GM12875 (cell line): ENCODE data around the gene RGMB.

Experiments
- H3K4me3 ChIP-seq: one replicate; pipeline ENCODE4 v1.5.1; 2011; ENCODE audit warnings: low read depth, low read length, control low read depth
- TF ChIP-seq, protein P1 (sequence below): IDR thresholded peaks from 2 replicates; pipeline ENCODE4 v1.5.1; 2011; ENCODE audit warnings: low read depth, mild to moderate bottlenecking, control low read depth, inconsistent platforms, low read length, moderate library complexity, borderline replicate concordance; ENCODE audit not compliant: insufficient read depth

The RGMB gene

DNA sequence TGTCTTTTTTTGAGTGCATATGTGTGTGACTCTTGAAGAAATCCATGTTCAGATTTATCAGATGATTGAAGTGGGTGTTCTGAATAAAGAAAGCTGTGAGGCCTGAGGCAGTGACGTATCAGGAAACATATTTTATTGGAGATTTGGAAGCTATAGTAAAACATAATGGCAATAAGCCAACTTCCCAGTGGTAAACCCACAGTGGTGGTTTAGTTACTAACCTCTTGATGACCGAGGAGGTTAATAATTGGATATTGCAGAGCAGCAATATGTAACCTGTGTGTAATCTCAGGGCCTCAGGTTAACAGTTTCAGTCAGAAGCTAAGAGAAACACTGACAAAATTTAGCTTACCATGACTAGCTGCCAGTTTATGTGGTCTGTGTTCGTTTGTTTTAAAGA is 6.9 kb downstream of the RGMB start:
- TF ChIP-seq, protein P1, sequence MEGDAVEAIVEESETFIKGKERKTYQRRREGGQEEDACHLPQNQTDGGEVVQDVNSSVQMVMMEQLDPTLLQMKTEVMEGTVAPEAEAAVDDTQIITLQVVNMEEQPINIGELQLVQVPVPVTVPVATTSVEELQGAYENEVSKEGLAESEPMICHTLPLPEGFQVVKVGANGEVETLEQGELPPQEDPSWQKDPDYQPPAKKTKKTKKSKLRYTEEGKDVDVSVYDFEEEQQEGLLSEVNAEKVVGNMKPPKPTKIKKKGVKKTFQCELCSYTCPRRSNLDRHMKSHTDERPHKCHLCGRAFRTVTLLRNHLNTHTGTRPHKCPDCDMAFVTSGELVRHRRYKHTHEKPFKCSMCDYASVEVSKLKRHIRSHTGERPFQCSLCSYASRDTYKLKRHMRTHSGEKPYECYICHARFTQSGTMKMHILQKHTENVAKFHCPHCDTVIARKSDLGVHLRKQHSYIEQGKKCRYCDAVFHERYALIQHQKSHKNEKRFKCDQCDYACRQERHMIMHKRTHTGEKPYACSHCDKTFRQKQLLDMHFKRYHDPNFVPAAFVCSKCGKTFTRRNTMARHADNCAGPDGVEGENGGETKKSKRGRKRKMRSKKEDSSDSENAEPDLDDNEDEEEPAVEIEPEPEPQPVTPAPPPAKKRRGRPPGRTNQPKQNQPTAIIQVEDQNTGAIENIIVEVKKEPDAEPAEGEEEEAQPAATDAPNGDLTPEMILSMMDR: no peak

DNA sequence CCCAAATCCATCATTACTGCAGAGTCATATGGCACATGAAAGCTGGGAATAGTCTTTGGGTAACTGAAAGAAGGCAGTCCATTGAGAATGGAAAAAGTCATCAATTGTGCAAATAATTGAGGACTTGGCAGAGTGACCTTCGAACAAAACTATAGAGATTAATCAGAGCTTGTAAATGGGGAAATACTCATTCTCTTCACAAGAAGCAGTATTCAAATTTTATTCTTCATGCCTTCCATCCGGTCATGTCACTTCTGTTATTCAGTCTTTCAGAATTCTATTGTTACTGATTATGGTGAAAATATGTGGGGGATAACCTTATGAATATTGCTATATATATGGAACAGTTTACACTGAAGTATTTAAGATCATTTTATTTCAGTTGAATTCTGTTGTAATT is 8.1 kb downstream of the RGMB start:
- no peak overlapping the region for H3K4me3 ChIP-seq
- TF ChIP-seq, protein P1: no peak

More for the DNA sequence above, 6.9 kb downstream of the RGMB start:
- H3K4me3 ChIP-seq: no peak overlapping the region

DNA sequence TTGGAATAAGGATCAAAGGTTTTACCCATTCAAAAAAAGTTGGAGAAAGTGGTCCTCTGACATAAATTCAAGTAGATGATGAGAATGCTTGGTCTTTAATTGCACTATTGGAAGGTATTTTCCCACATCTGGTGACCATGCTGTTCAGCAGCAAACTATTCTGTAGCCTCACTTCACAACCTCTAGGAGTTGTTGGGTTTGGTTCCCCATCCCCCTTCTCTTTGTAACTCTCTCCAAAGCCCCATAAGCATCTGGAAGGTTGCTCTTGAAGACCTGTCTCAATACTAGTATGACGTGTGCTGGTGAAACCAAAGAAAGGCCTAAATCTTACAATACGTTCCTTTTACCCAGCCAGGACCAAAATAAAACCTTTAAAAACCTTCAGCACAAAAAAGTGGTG is 8.5 kb downstream of the RGMB start:
- TF ChIP-seq, protein P1: no peak
- no peak overlapping the region for H3K4me3 ChIP-seq

DNA sequence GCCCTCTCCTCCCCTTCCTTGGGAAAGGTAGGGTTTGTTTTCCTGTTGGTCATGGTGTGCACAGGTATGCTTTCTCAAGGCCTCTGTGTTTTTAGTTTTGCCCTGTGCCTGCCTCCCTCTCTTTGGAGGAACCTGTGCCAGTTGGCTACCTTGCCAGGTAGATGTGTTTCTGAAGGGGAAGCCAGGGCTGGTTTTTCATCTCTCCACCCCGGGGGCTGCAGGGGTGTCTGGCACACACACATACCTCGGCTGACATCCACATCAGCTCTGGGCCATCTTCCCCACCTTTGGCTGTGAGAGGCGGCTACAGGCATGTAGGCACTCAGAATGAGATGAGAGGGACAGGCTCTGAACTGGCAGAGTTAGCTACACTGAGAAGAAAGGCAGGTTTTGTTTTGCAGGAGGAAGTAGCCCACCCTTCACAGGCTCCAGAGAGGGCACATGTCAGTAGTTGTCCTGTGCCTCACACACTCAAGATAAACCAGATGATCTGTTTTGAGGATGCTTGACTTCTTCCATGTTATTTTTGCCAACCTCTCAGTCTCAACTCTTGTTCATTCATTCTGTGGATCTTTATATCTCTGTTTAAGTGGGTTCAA is 9.7 kb downstream of the RGMB start:
- TF ChIP-seq, protein P1: no peak
- no peak overlapping the region for H3K4me3 ChIP-seq

DNA sequence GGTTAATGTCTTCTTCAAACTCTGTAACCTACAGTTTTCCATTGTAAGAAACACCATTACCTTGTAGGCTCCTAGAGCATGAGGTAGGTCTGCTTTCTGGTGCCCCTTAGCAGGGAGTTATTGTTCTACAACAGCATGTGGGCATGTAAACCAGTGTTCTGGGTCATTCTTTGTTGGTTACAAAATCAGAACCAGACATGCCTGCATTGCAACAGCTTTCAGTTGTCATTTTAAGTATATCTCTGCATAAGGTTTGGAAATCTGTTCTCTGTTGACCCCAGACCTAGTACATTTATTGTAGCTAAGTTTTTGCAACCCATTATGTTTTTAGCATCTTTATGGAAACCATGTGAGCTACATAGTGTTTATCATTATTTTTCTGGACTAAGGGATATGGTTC is 10.9 kb downstream of the RGMB start:
- no peak overlapping the region for H3K4me3 ChIP-seq
- TF ChIP-seq, protein P1: no peak

DNA sequence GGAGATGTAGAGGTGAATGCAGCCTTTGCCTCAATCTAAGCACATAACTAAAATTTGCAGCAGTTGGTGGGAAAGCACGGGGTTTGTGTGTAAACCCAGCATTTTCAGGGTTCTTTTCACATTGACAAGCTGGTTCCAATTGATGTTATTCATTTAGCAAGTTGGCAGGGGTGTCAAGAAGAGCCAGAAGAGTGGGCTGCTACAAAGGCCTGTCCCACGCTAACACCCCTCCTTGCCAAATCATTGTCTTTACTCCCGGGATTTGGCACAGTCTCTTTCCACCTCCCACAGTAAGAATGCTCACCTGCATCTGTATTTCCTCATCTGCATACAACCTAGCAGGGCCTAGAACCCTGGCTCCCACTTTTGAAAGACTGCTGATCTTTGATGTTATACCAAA is 11.8 kb downstream of the RGMB start:
- no peak overlapping the region for H3K4me3 ChIP-seq

More for the DNA sequence above, 11.8 kb downstream of the RGMB start:
- TF ChIP-seq, protein P1: no peak
